ENCODE measurements around the gene ADAMTS17. TPM values are rescaled to one million over a fixed set of nuclear protein-coding genes. Genes with fewer than 3 reads are reported as not detected.

The ADAMTS17 gene
- total and polyA plus RNA-seq, 9 of the 15 experiments (the other 6 are each of a cell fraction or from before 2014, with no cell fraction given): 0.01 to 0.14 (median 0.07) TPM; not detected in 6

- FAIRE-seq (no peak), ATAC-seq (no peak), DNase-seq (ENCODE audit: extremely low read depth in 1 of 4, low spot score in 3 of 4) (no peak)
- H2AFZ ChIP-seq (ENCODE audit: low read depth, low read length): no peak overlapping the region
- WGBS (ENCODE audit: insufficient coverage, low coverage, missing lambda C conversion rate): 2% methylated on average over 19 of the region's 19 CpGs
- H3K36me3 ChIP-seq (ENCODE audit: control insufficient read depth, insufficient read depth, low read length): no peaks in the 10 kb centered on the region
- H3K79me2 ChIP-seq (ENCODE audit: control insufficient read depth, insufficient read depth, low read length): no peaks in the 10 kb centered on the region
- H3K4me2 ChIP-seq (ENCODE audit: insufficient read depth, low read length): no peak overlapping the region
- H3K9me3 ChIP-seq (replicated peaks; ENCODE audit: control insufficient read depth, insufficient read depth, low read depth, low read length): no peaks in the 10 kb centered on the region
- no peaks in the 10 kb centered on the region for H3K9me1 ChIP-seq (ENCODE audit: control insufficient read depth, insufficient read depth, low read length)
- peaks cover 0 to 3% of the 10 kb centered on the region in 2 experiments; a peak in 1 of 5 replicates for H3K27me3 ChIP-seq (ENCODE audit: control insufficient read depth in 2 of 2, insufficient read depth in 2 of 2, low read length in 2 of 2)
- no TSS peak for BruUV-seq (replicated peaks)
- CTCF ChIA-PET (ENCODE audit: low intra/inter-chr PET ratio): no interaction called here
- no peaks in the 10 kb centered on the region for H4K20me1 ChIP-seq (replicated peaks; ENCODE audit: control insufficient read depth, insufficient read depth, low read length)
- H3K4me3 ChIP-seq: no peak overlapping the region
- in situ Hi-C loops (cut with MboI): no loop called here
- no peak overlapping the region for H3K9ac ChIP-seq (ENCODE audit: insufficient read depth in 1 of 2, low read depth in 2 of 2, low read length in 2 of 2)
- TF ChIP-seq U2AF2 (optimal IDR thresholded peaks at IDR 0.05; ENCODE audit: low read depth, low read length): no peak
- TF ChIP-seq BMI1 (IDR thresholded peaks at IDR 0.05; ENCODE audit: low read length): no peak
- TF ChIP-seq ZNF134 (CRISPR knock-in tag; conservative IDR thresholded peaks at IDR 0.05): no peak
- TF ChIP-seq THRA (IDR thresholded peaks at IDR 0.05): no peak
- TF ChIP-seq ILK (tag; IDR thresholded peaks at IDR 0.05; ENCODE audit: borderline replicate concordance, low read depth): no peak
- no peak for TF ChIP-seq FOXJ2 (tag; IDR thresholded peaks at IDR 0.05)
- no peak for TF ChIP-seq SIN3B (IDR thresholded peaks at IDR 0.05; ENCODE audit: low read depth)
- TF ChIP-seq SP1 (CRISPR knock-in tag; IDR thresholded peaks at IDR 0.05): no peak
- H3K27ac ChIP-seq (ENCODE audit: extremely low read depth, low read depth, low read length): no peak overlapping the region
- H3K4me1 ChIP-seq (replicated peaks in 1 of 2; ENCODE audit: control insufficient read depth in 2 of 2, insufficient read depth in 2 of 2, low read length in 2 of 2): no peaks in the 10 kb centered on the region
- intact Hi-C loops (cut with micrococcal nuclease): loop anchor here (10.0 kb wide), 1 partner anchor 178 kb away; no protein-coding TSS in a partner anchor
- POLR2A ChIA-PET: interaction anchor here (1.0 kb wide), 1 partner anchor 175 kb away, joined by 4 read pairs; no protein-coding TSS in a partner anchor
Observed at GRCh38 chr15:99956820-99957641, 384.7 kb downstream of the ADAMTS17 start.
